ENCODE results near the gene TSHZ1. TPM values are rescaled to one million over a fixed set of nuclear protein-coding genes. Genes with fewer than 3 reads are reported as not detected.

The TSHZ1 gene
- total RNA-seq, 4 donors from 2014 or later, result 10.4 to 18.1 (median 12.5) TPM

DNA sequence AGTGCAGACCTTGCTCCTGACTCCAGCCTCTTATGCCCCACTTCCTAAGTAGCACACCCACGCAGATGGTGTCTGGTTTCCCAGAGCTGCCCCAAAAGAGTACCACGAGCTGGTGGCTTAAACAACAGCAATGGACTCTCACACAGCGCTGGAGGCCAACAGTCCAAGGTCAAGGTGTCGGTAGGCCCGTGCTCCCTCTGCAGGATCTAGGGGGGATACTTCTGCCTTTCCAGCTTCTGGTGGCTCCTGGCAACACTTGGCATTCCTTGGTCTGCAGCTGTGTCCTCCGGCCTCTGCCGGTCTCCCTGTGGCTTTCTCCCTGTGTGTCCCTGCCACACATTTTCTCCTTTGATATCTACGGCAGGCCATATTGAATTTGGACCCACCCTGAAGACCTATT lies 99.0 kb downstream of the TSHZ1 start:
- TF ChIP-seq, protein P1, sequence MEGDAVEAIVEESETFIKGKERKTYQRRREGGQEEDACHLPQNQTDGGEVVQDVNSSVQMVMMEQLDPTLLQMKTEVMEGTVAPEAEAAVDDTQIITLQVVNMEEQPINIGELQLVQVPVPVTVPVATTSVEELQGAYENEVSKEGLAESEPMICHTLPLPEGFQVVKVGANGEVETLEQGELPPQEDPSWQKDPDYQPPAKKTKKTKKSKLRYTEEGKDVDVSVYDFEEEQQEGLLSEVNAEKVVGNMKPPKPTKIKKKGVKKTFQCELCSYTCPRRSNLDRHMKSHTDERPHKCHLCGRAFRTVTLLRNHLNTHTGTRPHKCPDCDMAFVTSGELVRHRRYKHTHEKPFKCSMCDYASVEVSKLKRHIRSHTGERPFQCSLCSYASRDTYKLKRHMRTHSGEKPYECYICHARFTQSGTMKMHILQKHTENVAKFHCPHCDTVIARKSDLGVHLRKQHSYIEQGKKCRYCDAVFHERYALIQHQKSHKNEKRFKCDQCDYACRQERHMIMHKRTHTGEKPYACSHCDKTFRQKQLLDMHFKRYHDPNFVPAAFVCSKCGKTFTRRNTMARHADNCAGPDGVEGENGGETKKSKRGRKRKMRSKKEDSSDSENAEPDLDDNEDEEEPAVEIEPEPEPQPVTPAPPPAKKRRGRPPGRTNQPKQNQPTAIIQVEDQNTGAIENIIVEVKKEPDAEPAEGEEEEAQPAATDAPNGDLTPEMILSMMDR (IDR thresholded peaks at IDR 0.05; ENCODE audit: low read depth), result no peak

- TF ChIP-seq, protein P1 (IDR thresholded peaks at IDR 0.05; ENCODE audit: low read depth), result no peak
Measured at GRCh38 chr18:75314117-75314516, 103.5 kb downstream of the TSHZ1 start.

DNA sequence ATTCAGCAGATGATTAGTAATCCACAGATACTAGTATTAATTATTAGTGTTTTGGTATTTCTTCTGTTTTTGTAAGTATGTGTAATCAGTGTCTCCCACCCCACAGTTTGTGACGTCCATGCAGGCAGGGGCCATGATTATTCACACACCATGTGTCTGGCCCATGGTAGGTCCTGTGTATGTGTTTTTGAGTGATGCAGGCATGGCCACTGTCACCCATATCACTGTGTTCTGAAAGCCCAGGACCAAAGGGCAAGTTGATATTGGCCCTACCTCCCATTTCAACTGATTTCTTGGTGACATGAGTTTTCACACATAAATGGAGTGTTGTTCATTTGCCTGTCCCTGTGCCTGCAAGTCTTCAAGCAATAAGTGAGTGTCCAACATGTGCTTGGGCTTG lies 104.0 kb downstream of the TSHZ1 start:
- TF ChIP-seq, protein P1 (IDR thresholded peaks at IDR 0.05; ENCODE audit: low read depth), result no peak

DNA sequence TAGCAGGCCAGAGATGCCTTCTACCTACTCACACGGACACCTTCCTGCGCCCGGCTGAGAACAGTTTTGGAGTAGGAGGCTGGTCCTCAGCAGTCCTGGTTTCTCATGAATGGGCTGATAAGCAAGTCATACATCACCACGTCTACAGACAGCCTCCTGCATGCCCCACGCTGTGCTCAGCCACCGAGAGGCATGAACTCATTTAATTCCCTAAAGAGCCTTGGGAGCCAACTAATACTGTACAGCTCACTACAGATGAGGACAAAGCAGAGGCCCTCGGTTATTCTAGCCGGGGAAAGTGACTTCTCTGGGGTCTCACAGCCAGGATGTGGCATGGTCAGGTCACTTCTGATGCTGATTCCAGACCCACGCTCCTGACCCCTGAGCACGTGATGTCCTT lies 105.6 kb downstream of the TSHZ1 start:
- TF ChIP-seq, protein P1 (IDR thresholded peaks at IDR 0.05; ENCODE audit: low read depth), result no peak

DNA sequence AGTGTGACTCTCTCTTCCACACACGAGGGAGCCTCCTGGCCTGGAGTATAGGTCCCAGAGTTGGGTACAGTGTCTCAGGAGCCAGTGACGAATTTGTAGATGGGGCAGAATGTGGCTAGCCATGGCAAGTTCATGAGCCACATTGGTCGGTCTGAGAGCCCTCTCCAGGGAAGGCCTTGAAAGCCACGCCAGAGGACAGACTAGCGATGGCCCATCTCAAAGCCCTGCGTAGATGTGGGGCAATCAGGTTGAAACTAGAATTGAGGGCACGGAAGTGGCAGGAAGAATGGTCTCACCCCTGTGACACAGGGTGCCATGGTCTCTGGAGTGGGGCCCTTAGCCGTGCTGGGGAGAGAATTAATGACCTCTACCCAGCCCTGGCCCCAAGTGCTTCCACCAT lies 106.2 kb downstream of the TSHZ1 start:
- TF ChIP-seq, protein P1 (IDR thresholded peaks at IDR 0.05; ENCODE audit: low read depth), result no peak

GRCh38 chr18:75317300-75317699 lies 106.7 kb downstream of the TSHZ1 start:
- TF ChIP-seq, protein P1 (IDR thresholded peaks at IDR 0.05; ENCODE audit: low read depth), result no peak

DNA sequence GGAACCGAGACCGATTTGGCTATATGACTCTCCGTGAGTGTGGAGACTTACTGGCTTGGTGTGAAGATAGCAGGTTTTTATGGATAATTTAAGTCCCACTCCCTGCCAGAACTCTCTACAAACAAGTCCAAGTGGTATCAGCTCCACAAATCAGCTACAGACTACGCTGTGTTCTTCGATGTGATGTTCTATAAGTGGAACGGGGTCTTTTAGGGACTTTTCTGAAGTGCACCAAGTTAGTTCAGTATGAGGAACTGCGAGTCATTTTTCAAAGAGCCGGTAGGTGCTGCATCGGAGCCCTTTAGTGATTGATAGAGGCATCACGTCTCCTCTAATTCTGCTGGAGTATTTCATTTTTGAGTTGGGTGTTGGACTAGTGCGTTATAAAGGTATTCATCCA lies 107.1 kb downstream of the TSHZ1 start:
- TF ChIP-seq, protein P1 (IDR thresholded peaks at IDR 0.05; ENCODE audit: low read depth), result no peak

Measured in subcutaneous adipose tissue (tissue), 4 donors.